H1 (cell line): ENCODE results near the gene SH2D2A. TPM values are rescaled to one million over a fixed set of nuclear protein-coding genes. Genes with fewer than 3 reads are reported as not detected.

ENCODE experiments used
- HDAC6 ChIP-seq: IDR thresholded peaks from one replicate; pipeline ENCODE4 v1.7.1; 2012; ENCODE audit warnings: low read depth, mild to moderate bottlenecking, inconsistent platforms, low read length, moderate library complexity
- JUND ChIP-seq: IDR thresholded peaks from 2 replicates; pipeline ENCODE4 v1.6.1; 2011; ENCODE audit warnings: mild to moderate bottlenecking, improper control_type of control experiment, low read length
- KDM4A ChIP-seq: IDR thresholded peaks from one replicate; pipeline ENCODE4 v1.7.1; 2012; ENCODE audit warnings: low read depth, mild to moderate bottlenecking, moderate library complexity, low read length, inconsistent platforms; ENCODE audit not compliant: severe bottlenecking
- POLR2A ChIP-seq, 2 experiments: IDR thresholded peaks; 1 replicate in 1 of 2; 2 replicates in 1 of 2; pipeline ENCODE4 v1.6.1; 2011; ENCODE audit warnings: low read depth in 2 of 2, low read length in 2 of 2, mild to moderate bottlenecking in 2 of 2; ENCODE audit errors: control extremely low read depth in 1 of 2
- polyA plus RNA-seq, 7 experiments: library from polyadenylated mRNA; depleted of rRNA in 3 of 7; stranded (reverse) in 5 of 7; unstranded in 2 of 7; fragments of >200 nt in 5 of 7; fragments of 200-250 nt in 2 of 7; gene quantifications; 1 replicate in 5 of 7; 2 replicates in 1 of 7; 4 replicates in 1 of 7; pipeline versions ENCODE4 v1.2.1 to v1.2.3, GENCODE V29; 2011 to 2013; ENCODE audit warnings: missing spikeins in 2 of 7, mixed read lengths in 2 of 7
- total RNA-seq: library from RNA; stranded (reverse); fragmentation: NEBNext Ultra II Directional; extraction: Animal tissue kit (Norgen Biotek cat#: 25700); gene quantifications from 2 replicates; pipeline ENCODE4 v1.2.1, GENCODE V29; 2021

Gene SH2D2A
- total and polyA plus RNA-seq, 2 of the 8 experiments (the other 6 are each of a cell fraction or from before 2014, with no cell fraction given): 3.3 to 7.9 TPM

DNA sequence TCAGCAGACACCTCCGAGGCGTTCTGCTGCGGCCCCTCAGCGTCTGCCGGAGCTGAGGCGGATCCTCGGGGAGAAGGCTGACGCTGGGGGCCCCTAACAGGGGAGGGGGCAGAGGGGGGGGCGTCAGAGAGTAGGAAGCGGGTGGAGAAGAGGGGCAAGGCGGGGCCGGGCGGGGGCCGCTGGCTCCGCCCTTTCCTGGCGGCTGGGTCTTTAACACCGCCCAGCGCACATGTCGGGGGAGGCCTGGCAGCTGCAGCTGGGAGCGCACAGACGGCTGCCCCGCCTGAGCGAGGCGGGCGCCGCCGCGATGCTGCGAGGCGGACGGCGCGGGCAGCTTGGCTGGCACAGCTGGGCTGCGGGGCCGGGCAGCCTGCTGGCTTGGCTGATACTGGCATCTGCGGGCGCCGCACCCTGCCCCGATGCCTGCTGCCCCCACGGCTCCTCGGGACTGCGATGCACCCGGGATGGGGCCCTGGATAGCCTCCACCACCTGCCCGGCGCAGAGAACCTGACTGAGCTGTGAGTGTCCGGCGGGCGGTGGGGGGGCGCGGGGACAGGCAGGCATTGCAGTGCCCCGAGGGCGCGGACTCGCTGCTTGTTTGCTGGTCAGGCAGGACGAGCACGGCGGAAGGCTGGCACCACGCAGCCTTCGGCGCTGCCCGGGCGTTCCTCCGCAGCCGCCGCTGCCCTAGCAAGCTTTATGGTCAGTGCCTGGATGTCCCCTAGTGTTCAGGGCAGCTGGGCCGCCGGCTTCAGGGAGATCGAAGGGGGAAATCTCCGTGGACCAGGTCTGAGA lies 44.2 kb upstream of the SH2D2A start, which contains the start of gene NTRK1 (continued):
- TF ChIP-seq HDAC6 (no peak), JUND (no peak), KDM4A (no peak), POLR2A (IDR thresholded peaks at IDR 0.05; ENCODE audit: control extremely low read depth in 1 of 2, low read depth in 2 of 2, low read length in 2 of 2) (no peak)
